Neural cell (in vitro differentiated cells): ENCODE results near the gene SNRPA. TPM values are rescaled to one million over a fixed set of nuclear protein-coding genes. Genes with fewer than 3 reads are reported as not detected.

Source experiments
- H2AFZ ChIP-seq: fragments of 200-600, 300-800 bp; sonication (generic), shearing (Covaris generic); 2 replicates; pipeline ENCODE4 v1.6.0; 2014; ENCODE audit warnings: low read depth, mild to moderate bottlenecking, antibody characterized with exemption, low read length, moderate library complexity
- H3F3A ChIP-seq: fragments of 200-600 bp; shearing (Covaris generic); 2 replicates; pipeline ENCODE4 v1.6.1; 2016; ENCODE audit warnings: mild to moderate bottlenecking, moderate library complexity, mixed read lengths, antibody characterized with exemption, low read length; ENCODE audit not compliant: insufficient read depth, poor library complexity, severe bottlenecking
- H3K27ac ChIP-seq: fragments of 200-600, 300-800 bp; sonication (generic), shearing (Covaris generic); 2 replicates; pipeline ENCODE4 v1.5.1; 2014; ENCODE audit warnings: mild to moderate bottlenecking, low read length, moderate library complexity
- H3K27me3 ChIP-seq: fragments of 300-800, 200-600 bp; sonication (generic), shearing (Covaris generic); 2 replicates; pipeline ENCODE4 v1.6.0; 2014; ENCODE audit warnings: mild to moderate bottlenecking, low read depth, low read length, moderate library complexity; ENCODE audit not compliant: insufficient read depth
- H3K36me3 ChIP-seq: fragments of 300-800, 200-600 bp; sonication (generic), shearing (Covaris generic); 2 replicates; pipeline ENCODE4 v1.5.1; 2014; ENCODE audit warnings: mild to moderate bottlenecking, antibody characterized with exemption, low read length, moderate library complexity; ENCODE audit not compliant: insufficient read depth
- H3K4me2 ChIP-seq: fragments of 300-800, 200-600 bp; sonication (generic), shearing (Covaris generic); 2 replicates; pipeline ENCODE4 v1.6.0; 2014; ENCODE audit warnings: mild to moderate bottlenecking, low read length
- H3K4me3 ChIP-seq: fragments of 300-800, 200-600 bp; sonication (generic), shearing (Covaris generic); 2 replicates; pipeline ENCODE4 v1.5.1; 2014; ENCODE audit warnings: mild to moderate bottlenecking, low read length, moderate library complexity
- H3K79me2 ChIP-seq: fragments of 200-600 bp; shearing (Covaris generic); replicated peaks from 2 replicates; pipeline ENCODE4 v1.6.0; 2014; ENCODE audit warnings: mild to moderate bottlenecking, low read length, moderate library complexity; ENCODE audit not compliant: insufficient read depth
- H3K9ac ChIP-seq: fragments of 300-800, 200-600 bp; sonication (generic), shearing (Covaris generic); 2 replicates; pipeline ENCODE4 v1.6.1; 2016; ENCODE audit warnings: mild to moderate bottlenecking, low read length, mixed read lengths
- H3K9me2 ChIP-seq: fragments of 200-600 bp; shearing (Covaris generic); 2 replicates; pipeline ENCODE4 v1.6.1; 2016; ENCODE audit warnings: mild to moderate bottlenecking, low read length, mixed read lengths; ENCODE audit not compliant: insufficient read depth
- H3K9me3 ChIP-seq: fragments of 200-600, 300-800 bp; sonication (generic), shearing (Covaris generic); 2 replicates; pipeline ENCODE4 v1.6.1; 2016; ENCODE audit warnings: mild to moderate bottlenecking, mixed run types, low read length, moderate library complexity, mixed read lengths
- H4K20me1 ChIP-seq: fragments of 200-600 bp; shearing (Covaris generic); 2 replicates; pipeline ENCODE4 v1.6.1; 2016; ENCODE audit warnings: mild to moderate bottlenecking, mixed run types; ENCODE audit not compliant: insufficient read depth
- CTCF ChIP-seq: fragments of 450-650 bp; IDR thresholded peaks from 2 replicates; pipeline ENCODE4 v1.5.1; 2014; ENCODE audit warnings: antibody characterized with exemption, mild to moderate bottlenecking, moderate library complexity; ENCODE audit not compliant: poor library complexity, severe bottlenecking
- EP300 ChIP-seq: fragments of 450-650 bp; conservative IDR thresholded peaks from 2 replicates; pipeline ENCODE4 v1.6.1; 2014; ENCODE audit warnings: antibody characterized with exemption, mild to moderate bottlenecking, moderate library complexity; ENCODE audit not compliant: poor library complexity, severe bottlenecking
- EZH2 ChIP-seq: fragments of 200-600, 300-800 bp; shearing (Covaris generic), sonication (generic); IDR thresholded peaks from 2 replicates; pipeline ENCODE4 v1.6.1; 2014; ENCODE audit warnings: antibody characterized with exemption, low read length, borderline replicate concordance, mild to moderate bottlenecking; ENCODE audit not compliant: insufficient read depth, poor library complexity, severe bottlenecking
- MXI1 ChIP-seq: fragments of 450-650 bp; conservative IDR thresholded peaks from 2 replicates; pipeline ENCODE4 v1.6.1; 2014; ENCODE audit warnings: antibody characterized with exemption, mild to moderate bottlenecking; ENCODE audit not compliant: poor library complexity, severe bottlenecking
- POLR2AphosphoS5 ChIP-seq: IDR thresholded peaks from 2 replicates; pipeline ENCODE4 v1.6.1; 2012
- RAD21 ChIP-seq: fragments of 450-650 bp; conservative IDR thresholded peaks from 2 replicates; pipeline ENCODE4 v1.6.1; 2014; ENCODE audit warnings: antibody characterized with exemption, mild to moderate bottlenecking, moderate library complexity
- SMC3 ChIP-seq: fragments of 450-650 bp; conservative IDR thresholded peaks from 2 replicates; pipeline ENCODE4 v1.6.1; 2014; ENCODE audit warnings: antibody characterized with exemption, mild to moderate bottlenecking, moderate library complexity; ENCODE audit not compliant: poor library complexity
- TAF1 ChIP-seq: IDR thresholded peaks from 2 replicates; pipeline ENCODE4 v1.6.1; 2012; ENCODE audit warnings: low read depth
- polyA plus RNA-seq: library from polyadenylated mRNA; depleted of rRNA; stranded (reverse); fragments of >200 nt; gene quantifications from 2 replicates; pipeline ENCODE4 v1.2.3, GENCODE V29; 2014
- TF ChIP-seq, protein P1 (sequence below): IDR thresholded peaks from 2 replicates; pipeline ENCODE4 v1.6.1; 2012; ENCODE audit warnings: borderline replicate concordance

SNRPA gene
- polyA plus RNA-seq, 1 donor from 2014 or later: 29.9 TPM

- Histone ChIP-seq H3K27me3 (no peaks in the 10 kb centered on the region), H3K36me3 (no peaks in the 10 kb centered on the region)
Observed at GRCh38 chr19:40736661-40737060, 14.3 kb upstream of the SNRPA start.

GRCh38 chr19:40737102-40737644, 13.8 kb upstream of the SNRPA start:
- no peaks in the 10 kb centered on the region for H3K9me2 ChIP-seq
- H3K27me3 ChIP-seq: no peaks in the 10 kb centered on the region
- no peaks in the 10 kb centered on the region for H3K36me3 ChIP-seq
- H3F3A ChIP-seq: no peaks in the 10 kb centered on the region
- no peaks in the 10 kb centered on the region for H3K79me2 ChIP-seq
- no peaks in the 10 kb centered on the region for H4K20me1 ChIP-seq
- H3K4me2 ChIP-seq: no peak overlapping the region
- H3K9me3 ChIP-seq: no peaks in the 10 kb centered on the region
- H3K4me3 ChIP-seq: no peak overlapping the region
- H3K27ac ChIP-seq: no peak overlapping the region
- H2AFZ ChIP-seq: no peak overlapping the region
- no peak overlapping the region for H3K9ac ChIP-seq
- TF ChIP-seq RAD21: no peak
- TF ChIP-seq CTCF: no peak
- no peak for TF ChIP-seq TAF1
- TF ChIP-seq EP300: no peak
- no peak for TF ChIP-seq SMC3
- TF ChIP-seq, protein P1, sequence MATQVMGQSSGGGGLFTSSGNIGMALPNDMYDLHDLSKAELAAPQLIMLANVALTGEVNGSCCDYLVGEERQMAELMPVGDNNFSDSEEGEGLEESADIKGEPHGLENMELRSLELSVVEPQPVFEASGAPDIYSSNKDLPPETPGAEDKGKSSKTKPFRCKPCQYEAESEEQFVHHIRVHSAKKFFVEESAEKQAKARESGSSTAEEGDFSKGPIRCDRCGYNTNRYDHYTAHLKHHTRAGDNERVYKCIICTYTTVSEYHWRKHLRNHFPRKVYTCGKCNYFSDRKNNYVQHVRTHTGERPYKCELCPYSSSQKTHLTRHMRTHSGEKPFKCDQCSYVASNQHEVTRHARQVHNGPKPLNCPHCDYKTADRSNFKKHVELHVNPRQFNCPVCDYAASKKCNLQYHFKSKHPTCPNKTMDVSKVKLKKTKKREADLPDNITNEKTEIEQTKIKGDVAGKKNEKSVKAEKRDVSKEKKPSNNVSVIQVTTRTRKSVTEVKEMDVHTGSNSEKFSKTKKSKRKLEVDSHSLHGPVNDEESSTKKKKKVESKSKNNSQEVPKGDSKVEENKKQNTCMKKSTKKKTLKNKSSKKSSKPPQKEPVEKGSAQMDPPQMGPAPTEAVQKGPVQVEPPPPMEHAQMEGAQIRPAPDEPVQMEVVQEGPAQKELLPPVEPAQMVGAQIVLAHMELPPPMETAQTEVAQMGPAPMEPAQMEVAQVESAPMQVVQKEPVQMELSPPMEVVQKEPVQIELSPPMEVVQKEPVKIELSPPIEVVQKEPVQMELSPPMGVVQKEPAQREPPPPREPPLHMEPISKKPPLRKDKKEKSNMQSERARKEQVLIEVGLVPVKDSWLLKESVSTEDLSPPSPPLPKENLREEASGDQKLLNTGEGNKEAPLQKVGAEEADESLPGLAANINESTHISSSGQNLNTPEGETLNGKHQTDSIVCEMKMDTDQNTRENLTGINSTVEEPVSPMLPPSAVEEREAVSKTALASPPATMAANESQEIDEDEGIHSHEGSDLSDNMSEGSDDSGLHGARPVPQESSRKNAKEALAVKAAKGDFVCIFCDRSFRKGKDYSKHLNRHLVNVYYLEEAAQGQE: no peak
- TF ChIP-seq EZH2: no peak
- no peak for TF ChIP-seq MXI1
- no peak for TF ChIP-seq POLR2AphosphoS5

More at GRCh38 chr19:40736661-40737060, 14.3 kb upstream of the SNRPA start:
- no peak overlapping the region for H2AFZ ChIP-seq
- no peak overlapping the region for H3K4me3 ChIP-seq
- H3K79me2 ChIP-seq: no peaks in the 10 kb centered on the region
- no peak overlapping the region for H3K9ac ChIP-seq
- no peaks in the 10 kb centered on the region for H3K9me3 ChIP-seq
- H3K27ac ChIP-seq: no peak overlapping the region
- no peaks in the 10 kb centered on the region for H4K20me1 ChIP-seq
- no peak for TF ChIP-seq EP300
- no peak for TF ChIP-seq SMC3
- no peak for TF ChIP-seq MXI1
- no peak for TF ChIP-seq RAD21
- TF ChIP-seq, protein P1: no peak
- no peak for TF ChIP-seq EZH2
- TF ChIP-seq TAF1: no peak
- TF ChIP-seq POLR2AphosphoS5: no peak
- TF ChIP-seq CTCF: no peak
- H3K4me2 ChIP-seq: no peak overlapping the region
- no peaks in the 10 kb centered on the region for H3F3A ChIP-seq
- no peaks in the 10 kb centered on the region for H3K9me2 ChIP-seq
